Left ventricle myocardium inferior (tissue), 1 donor: Measurements from ENCODE around the gene SIK1. TPM values are rescaled to one million over a fixed set of nuclear protein-coding genes. Genes with fewer than 3 reads are reported as not detected.
"Not testable (repeated sequence)": the region's sequence is repeated elsewhere in the genome, so short reads cannot be mapped to it uniquely, and the experiment has no call there.

Source experiments
- DNase-seq: peaks from one replicate; pipeline ENCODE4 v3.0.0-alpha.2; 2020
- H3K27ac ChIP-seq: fragments of 200-600 bp; replicated peaks from 2 replicates; pipeline ENCODE4 v1.8.0; 2021
- H3K27me3 ChIP-seq: fragments of 200-600 bp; 2 replicates; pipeline ENCODE4 v1.8.0; 2021; ENCODE audit warnings: low read depth
- H3K36me3 ChIP-seq: fragments of 200-600 bp; 2 replicates; pipeline ENCODE4 v1.8.0; 2021
- H3K4me1 ChIP-seq: fragments of 200-600 bp; 2 replicates; pipeline ENCODE4 v1.8.0; 2021
- H3K4me3 ChIP-seq: fragments of 200-600 bp; 2 replicates; pipeline ENCODE4 v1.8.0; 2021; ENCODE audit warnings: mild to moderate bottlenecking, moderate library complexity
- H3K9me3 ChIP-seq: fragments of 200-600 bp; replicated peaks from 2 replicates; pipeline ENCODE4 v1.8.0; 2021
- intact Hi-C: fragments of 100-400 bp; cut with micrococcal nuclease; formaldehyde crosslinking; loops from one replicate; pipeline ENCODE4 v1.11.0; 2022
- total RNA-seq: library from RNA; stranded (reverse); fragmentation: NEBNext Ultra II Directional; extraction: Animal tissue kit (Norgen Biotek cat#: 25700); gene quantifications from one replicate; pipeline ENCODE4 v1.2.1, GENCODE V29; 2021
- TF ChIP-seq, protein P1 (sequence below): fragments of 200-600 bp; IDR thresholded peaks from 2 replicates; pipeline ENCODE4 v1.8.0; 2021; ENCODE audit warnings: antibody characterized with exemption, mild to moderate bottlenecking, borderline replicate concordance
- donor health status: DM: no; HTN: yes; CAD: no; lungs with severe emphysema.

Gene SIK1
- total RNA-seq, 1 donor from 2014 or later: 7.8 TPM

DNA sequence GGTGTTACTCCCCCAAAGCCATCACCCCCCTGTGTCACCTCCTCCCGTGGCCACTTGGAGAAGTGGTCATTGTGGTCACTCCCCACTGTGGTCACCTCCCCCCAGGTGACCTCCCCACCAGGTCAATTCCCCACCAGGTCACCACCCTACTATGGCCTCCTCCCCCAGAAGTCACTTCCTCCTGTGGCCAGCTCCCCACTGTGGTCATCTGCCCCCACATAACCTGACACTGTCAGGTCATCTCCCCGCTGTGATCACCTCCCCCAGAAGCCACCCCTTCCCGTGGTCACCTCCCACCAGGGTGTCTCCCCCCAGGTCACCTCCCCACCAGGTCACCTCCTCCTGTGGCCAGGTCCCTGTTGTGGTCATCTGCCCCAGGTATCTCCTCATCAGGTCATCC is 28.9 kb downstream of the SIK1 start:
- DNase-seq, H3K36me3 ChIP-seq, H3K27me3 ChIP-seq, H3K27ac ChIP-seq, H3K4me1 ChIP-seq, intact Hi-C loops, H3K9me3 ChIP-seq, H3K4me3 ChIP-seq: not testable (repeated sequence)

DNA sequence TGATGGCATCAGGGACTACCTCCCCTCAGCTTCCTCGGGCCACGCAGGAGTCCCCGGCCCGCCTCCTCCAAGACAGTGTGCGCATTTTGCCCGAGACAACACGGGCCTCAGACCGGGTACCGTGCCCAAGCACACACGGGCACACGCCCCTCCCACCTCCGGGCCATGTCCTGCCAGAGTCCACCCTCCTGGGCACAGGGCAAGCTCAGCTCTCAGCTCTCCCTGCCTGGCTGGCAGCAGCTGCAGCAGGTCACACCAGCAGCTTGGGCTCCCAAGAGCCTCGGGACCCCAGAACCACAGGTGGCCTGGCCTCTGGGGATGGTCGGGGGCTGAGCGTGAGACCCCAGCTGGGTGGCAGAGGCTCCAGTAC is 29.5 kb downstream of the SIK1 start:
- H3K9me3 ChIP-seq, H3K4me1 ChIP-seq, H3K27ac ChIP-seq, H3K27me3 ChIP-seq, DNase-seq, H3K4me3 ChIP-seq, H3K36me3 ChIP-seq, intact Hi-C loops: not testable (repeated sequence)

DNA sequence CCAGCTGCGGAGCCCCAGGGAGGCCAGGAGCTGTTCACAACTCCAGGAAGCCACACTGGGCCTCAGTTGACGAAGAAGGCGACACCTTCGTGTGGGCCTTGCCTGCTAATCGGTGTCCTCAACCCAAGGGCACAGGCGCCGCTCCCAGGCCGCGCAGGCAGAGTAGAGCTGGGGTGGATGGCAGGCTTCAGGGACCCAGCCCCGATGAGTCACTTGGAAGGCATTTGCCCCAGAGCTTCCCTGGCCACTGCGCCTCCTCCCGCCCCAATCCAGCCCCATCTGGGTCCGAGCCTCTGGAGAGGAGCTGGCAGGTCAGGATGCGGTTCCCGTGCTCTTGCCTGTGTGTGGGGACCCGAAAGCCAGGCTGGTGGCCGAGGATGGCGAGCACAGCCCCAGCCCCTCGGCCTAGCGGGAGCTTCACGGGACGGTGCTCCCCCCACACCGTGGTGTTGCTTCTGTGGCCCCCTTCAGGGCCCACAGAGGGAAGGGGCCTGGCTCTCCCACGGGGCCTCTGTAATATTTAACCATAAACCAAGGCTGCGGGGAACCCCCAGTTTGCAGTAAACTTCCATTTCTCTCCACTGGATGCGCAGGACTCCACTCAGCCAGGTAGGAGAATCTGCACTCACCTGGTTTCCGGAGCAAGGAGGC is 30.0 kb downstream of the SIK1 start:
- intact Hi-C loops, H3K36me3 ChIP-seq, DNase-seq, H3K27me3 ChIP-seq, H3K4me3 ChIP-seq, H3K27ac ChIP-seq, H3K4me1 ChIP-seq, H3K9me3 ChIP-seq: not testable (repeated sequence)

DNA sequence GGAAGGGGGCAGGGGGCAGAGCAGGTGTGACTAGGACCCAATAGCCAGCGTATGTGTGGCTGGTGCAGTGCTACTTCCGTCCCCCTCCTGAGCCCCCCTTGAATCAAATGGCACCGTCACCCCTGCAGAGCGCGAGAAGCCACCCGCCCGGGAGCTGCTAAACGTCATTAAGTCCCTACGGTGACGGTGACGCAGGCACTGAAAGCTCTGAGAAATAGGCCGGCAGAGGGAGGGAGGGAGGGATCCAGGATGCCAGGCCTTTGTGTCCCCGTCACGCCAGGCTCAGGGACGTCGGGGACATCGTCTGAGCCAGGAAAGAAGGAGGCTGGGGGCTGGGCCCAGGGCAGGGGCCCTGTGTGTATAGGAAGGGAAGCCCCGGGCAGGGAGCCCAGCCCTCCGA is 43.6 kb downstream of the SIK1 start:
- not testable (repeated sequence) for H3K27ac ChIP-seq, DNase-seq

DNA sequence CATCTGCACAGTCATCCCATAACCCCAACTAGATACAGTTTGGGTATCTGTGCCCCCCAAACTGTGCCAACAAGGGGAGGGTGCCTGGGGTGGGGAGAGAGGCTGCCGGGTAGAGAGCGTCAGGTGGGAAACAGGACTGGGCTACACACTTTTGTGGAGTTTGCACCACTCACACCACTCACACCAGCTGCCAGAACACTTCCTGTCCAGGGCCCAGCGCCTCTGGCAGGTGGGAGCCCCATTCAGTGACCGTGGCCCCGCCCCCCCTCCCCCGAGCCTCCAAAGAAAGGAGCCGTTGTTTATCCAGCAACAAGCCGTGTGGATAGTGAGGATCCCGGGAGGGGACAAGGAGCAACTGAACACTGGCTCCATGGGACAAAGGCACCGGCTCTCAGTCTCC is 44.0 kb downstream of the SIK1 start:
- H3K27ac ChIP-seq, H3K27me3 ChIP-seq, H3K4me1 ChIP-seq, H3K36me3 ChIP-seq, H3K4me3 ChIP-seq, intact Hi-C loops, H3K9me3 ChIP-seq, DNase-seq: not testable (repeated sequence)

More for the DNA sequence above, 43.6 kb downstream of the SIK1 start:
- H3K36me3 ChIP-seq, H3K4me3 ChIP-seq, H3K27me3 ChIP-seq, H3K9me3 ChIP-seq, H3K4me1 ChIP-seq, intact Hi-C loops: not testable (repeated sequence)

DNA sequence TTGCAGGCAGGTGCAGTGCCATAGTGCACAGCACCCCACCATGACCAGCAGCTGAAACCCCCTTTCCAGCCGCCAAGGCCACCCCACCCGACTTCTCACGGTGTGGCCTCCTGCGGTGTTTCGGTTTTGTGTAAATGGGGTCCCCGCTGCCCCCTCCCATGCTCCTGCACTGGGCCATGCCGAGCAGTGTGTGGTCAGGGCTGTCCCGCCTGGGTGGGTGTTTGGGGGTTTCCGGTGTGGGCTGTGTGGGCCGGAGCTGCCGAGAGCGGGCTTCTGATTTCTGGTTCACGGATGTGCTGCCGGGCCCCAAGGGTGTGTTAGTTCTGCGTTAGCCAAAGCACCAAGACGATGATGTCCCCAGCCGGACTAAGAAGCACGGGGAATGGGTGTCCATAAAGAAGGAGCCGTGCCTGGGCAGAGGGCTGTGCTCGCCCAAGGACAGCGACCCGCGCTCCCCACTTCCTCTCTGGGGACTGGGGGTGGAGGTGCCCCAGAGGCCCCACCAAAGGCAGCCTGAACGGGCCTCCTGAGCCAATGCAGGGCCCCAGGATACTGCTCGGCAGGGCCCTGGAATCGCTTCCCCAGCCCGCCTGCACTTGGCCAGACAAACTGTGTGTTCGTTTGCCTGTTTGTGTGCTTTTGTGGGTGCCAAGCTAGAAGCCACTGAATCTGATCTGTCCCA is 45.9 kb downstream of the SIK1 start:
- H3K9me3 ChIP-seq, H3K4me1 ChIP-seq, H3K36me3 ChIP-seq, H3K27me3 ChIP-seq, intact Hi-C loops, H3K4me3 ChIP-seq, DNase-seq, H3K27ac ChIP-seq: not testable (repeated sequence)

DNA sequence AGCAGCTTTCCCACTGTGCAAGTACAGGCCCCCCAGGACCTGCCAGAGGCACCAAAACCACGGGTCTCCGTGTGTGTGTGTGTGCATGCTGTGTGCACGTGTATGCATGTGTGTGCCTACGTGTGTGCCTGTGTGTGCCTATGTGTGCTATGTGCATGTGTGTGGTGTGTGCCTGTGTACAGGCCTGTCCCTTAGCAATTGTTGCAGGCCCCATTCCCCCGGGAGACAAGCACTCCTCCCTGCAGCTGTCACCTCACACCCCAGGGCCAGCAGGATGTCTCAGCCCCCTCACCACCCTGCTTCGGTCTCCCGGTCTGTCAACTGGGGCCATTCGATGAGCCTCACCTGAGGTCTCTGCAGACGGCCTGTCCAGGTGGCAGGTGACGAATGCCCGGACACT is 46.6 kb downstream of the SIK1 start:
- H3K27ac ChIP-seq, intact Hi-C loops, H3K27me3 ChIP-seq, H3K4me1 ChIP-seq, DNase-seq, H3K4me3 ChIP-seq, H3K9me3 ChIP-seq, H3K36me3 ChIP-seq: not testable (repeated sequence)

DNA sequence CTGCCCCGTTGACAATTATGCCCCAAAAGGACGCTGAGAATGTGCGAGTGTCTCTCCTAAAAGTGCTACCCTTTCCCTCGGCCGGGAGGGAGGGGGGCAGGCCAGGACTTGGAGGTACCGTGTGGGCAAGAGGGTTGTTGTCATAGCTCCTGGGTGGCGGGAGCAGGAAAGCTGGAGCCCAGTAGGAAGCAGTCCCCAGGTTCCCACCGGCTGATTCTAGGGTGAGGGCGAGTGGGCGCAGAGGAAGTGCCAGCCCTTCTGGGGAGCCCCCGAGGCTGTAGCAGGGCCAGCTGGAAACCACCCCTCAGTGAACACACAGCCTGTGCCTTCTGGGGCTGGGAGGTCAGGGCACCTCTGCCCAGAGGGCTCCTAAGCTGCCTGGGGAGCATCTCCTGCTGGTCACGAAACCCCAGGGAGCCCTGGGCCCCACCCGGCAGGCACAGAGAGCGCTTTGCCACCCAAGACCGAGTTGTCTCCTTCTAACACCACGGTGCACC is 47.3 kb downstream of the SIK1 start:
- intact Hi-C loops, DNase-seq, H3K36me3 ChIP-seq, H3K4me3 ChIP-seq, H3K9me3 ChIP-seq, H3K27ac ChIP-seq, H3K4me1 ChIP-seq, H3K27me3 ChIP-seq: not testable (repeated sequence)

DNA sequence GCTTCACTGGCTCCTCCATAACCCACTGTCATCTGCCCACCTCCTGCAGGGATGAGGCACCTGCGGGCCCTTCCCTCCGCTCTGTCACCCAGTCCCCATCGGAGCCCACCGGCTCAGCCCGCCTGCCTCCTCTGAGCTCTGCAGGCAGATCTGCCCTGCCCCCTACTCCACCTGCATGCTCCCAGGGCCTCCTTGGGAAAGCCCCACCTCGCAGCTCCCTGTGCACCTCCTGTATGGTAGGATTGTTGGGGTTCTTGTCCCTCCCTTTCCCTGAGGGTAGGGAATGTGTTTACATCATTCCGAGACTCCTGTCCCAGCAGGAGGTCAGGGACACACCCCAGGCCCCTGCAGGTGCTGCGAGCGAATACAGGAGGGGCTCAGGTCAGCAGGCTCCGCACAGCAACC is 50.5 kb downstream of the SIK1 start:
- Histone ChIP-seq H3K4me3 (no peak overlapping the region), H3K27ac (no peak overlapping the region), H3K27me3 (no peaks in the 10 kb centered on the region), H3K36me3 (no peaks in the 10 kb centered on the region), H3K4me1 (no peaks in the 10 kb centered on the region), H3K9me3 (no peaks in the 10 kb centered on the region)
- TF ChIP-seq, protein P1, sequence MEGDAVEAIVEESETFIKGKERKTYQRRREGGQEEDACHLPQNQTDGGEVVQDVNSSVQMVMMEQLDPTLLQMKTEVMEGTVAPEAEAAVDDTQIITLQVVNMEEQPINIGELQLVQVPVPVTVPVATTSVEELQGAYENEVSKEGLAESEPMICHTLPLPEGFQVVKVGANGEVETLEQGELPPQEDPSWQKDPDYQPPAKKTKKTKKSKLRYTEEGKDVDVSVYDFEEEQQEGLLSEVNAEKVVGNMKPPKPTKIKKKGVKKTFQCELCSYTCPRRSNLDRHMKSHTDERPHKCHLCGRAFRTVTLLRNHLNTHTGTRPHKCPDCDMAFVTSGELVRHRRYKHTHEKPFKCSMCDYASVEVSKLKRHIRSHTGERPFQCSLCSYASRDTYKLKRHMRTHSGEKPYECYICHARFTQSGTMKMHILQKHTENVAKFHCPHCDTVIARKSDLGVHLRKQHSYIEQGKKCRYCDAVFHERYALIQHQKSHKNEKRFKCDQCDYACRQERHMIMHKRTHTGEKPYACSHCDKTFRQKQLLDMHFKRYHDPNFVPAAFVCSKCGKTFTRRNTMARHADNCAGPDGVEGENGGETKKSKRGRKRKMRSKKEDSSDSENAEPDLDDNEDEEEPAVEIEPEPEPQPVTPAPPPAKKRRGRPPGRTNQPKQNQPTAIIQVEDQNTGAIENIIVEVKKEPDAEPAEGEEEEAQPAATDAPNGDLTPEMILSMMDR: no peak
- intact Hi-C loops: no loop called here
- no peak for DNase-seq
